22Rv1 (cell line): ENCODE measurements around the gene DCC.

Experiments used
- H3K27ac ChIP-seq: fragments of 450-650 bp; 2 replicates; pipeline ENCODE4 v1.5.1; 2017
- CTCF ChIP-seq: fragments of 450-650 bp; IDR thresholded peaks from 2 replicates; pipeline ENCODE4 v1.5.1; 2017; ENCODE audit warnings: mild to moderate bottlenecking
- ZFX ChIP-seq: fragments of 450-650 bp; IDR thresholded peaks from 2 replicates; pipeline ENCODE4 v1.6.1; 2017; ENCODE audit warnings: antibody characterized with exemption, borderline replicate concordance

DCC gene

GRCh38 chr18:52907543-52908308 is 567.7 kb downstream of the DCC start:
- H3K27ac ChIP-seq: no peak overlapping the region
- TF ChIP-seq CTCF (no peak), ZFX (no peak)

- no peak overlapping the region for H3K27ac ChIP-seq
- TF ChIP-seq CTCF: no peak
- TF ChIP-seq ZFX: no peak
Measured at GRCh38 chr18:52914148-52914547, 574.2 kb downstream of the DCC start.

- no peak overlapping the region for H3K27ac ChIP-seq
- TF ChIP-seq ZFX (no peak), CTCF (no peak)
Measured at GRCh38 chr18:52920665-52921064, 580.7 kb downstream of the DCC start.

GRCh38 chr18:52933356-52933755 is 593.4 kb downstream of the DCC start:
- TF ChIP-seq ZFX: no peak
- no peak for TF ChIP-seq CTCF

GRCh38 chr18:52936931-52937330 is 596.9 kb downstream of the DCC start:
- H3K27ac ChIP-seq: no peak overlapping the region
- no peak for TF ChIP-seq ZFX
- TF ChIP-seq CTCF: no peak

More at GRCh38 chr18:52933356-52933755, 593.4 kb downstream of the DCC start:
- H3K27ac ChIP-seq: no peak overlapping the region

GRCh38 chr18:52937840-52938239 is 597.8 kb downstream of the DCC start:
- TF ChIP-seq CTCF (no peak), ZFX (no peak)
- no peak overlapping the region for H3K27ac ChIP-seq

- TF ChIP-seq ZFX (no peak), CTCF (no peak)
- H3K27ac ChIP-seq: no peak overlapping the region
Measured at GRCh38 chr18:52945552-52945951, 605.6 kb downstream of the DCC start.
